Left lung (tissue), 14 donors: ENCODE results near the gene P4HTM. TPM values are rescaled to one million over a fixed set of nuclear protein-coding genes. Genes with fewer than 3 reads are reported as not detected.

ENCODE experiments used
- ATAC-seq: fragments of 200-7000 bp; cut with Tn5 transposase; one replicate; pipeline ENCODE4 v1.9.1; 2020; ENCODE audit warnings: moderate library complexity
- DNase-seq, 4 donors: peaks; one replicate each; pipeline ENCODE4 v3.0.0-alpha.2; 2013 to 2020
- H3K27ac ChIP-seq, 2 donors: fragments of 200-600 bp; sonication (generic) in 1 of 2; one replicate each; pipeline versions ENCODE4 v1.5.0 to v1.8.0; 2020 to 2021
- H3K27me3 ChIP-seq, 2 donors: fragments of 200-600 bp; sonication (generic) in 1 of 2; one replicate each; pipeline versions ENCODE4 v1.5.0 to v1.8.0; 2020 to 2021
- H3K36me3 ChIP-seq, 2 donors: fragments of 200-600 bp; sonication (generic) in 1 of 2; one replicate each; pipeline versions ENCODE4 v1.5.0 to v1.8.0; 2020 to 2021
- H3K4me1 ChIP-seq, 2 donors: fragments of 200-600 bp; one replicate each; pipeline ENCODE4 v1.8.0; 2021
- H3K4me3 ChIP-seq, 2 donors: fragments of 200-600 bp; sonication (generic) in 1 of 2; one replicate each; pipeline versions ENCODE4 v1.5.0 to v1.8.0; 2020 to 2021; ENCODE audit warnings: mild to moderate bottlenecking in 1 of 2
- H3K9me3 ChIP-seq, 2 donors: fragments of 200-600 bp; sonication (generic) in 1 of 2; one replicate each; pipeline versions ENCODE4 v1.5.0 to v1.8.0; 2020 to 2021
- CTCF ChIP-seq, 2 donors: fragments of 200-600 bp; sonication (generic) in 1 of 2; IDR thresholded peaks; one replicate each; pipeline versions ENCODE4 v1.5.0 to v1.8.0; 2021; ENCODE audit warnings: antibody characterized with exemption in 2 of 2
- intact Hi-C, 2 donors: fragments of 100-400 bp; cut with DNase I; formaldehyde crosslinking; loops; one replicate each; pipeline versions ENCODE4 v1.11.2 to v1.14.2; 2022
- long read RNA-seq, 12 donors: library from polyadenylated mRNA in 2 of 12; unstranded in 2 of 12; transcript quantifications; one replicate each; pipeline ENCODE4 v2.0.0 and lab custom pipeline, GENCODE V29; 2019 to 2026
- polyA plus RNA-seq, 6 donors: library from polyadenylated mRNA; unstranded; fragments of 120-200 nt; gene quantifications; one replicate each; pipeline ENCODE4 v1.2.1, GENCODE V29; 2013; ENCODE audit not compliant: insufficient read length in 6 of 6
- total RNA-seq, 2 donors: library from RNA; stranded (reverse); fragmentation: NEBNext Ultra II Directional; extraction: Animal tissue kit (Norgen Biotek cat#: 25700); gene quantifications; one replicate each; pipeline ENCODE4 v1.2.1, GENCODE V29; 2021
- donor health status: DM: no; HTN: yes; CAD: no.
- donor health status: DM: no; HTN: no; CAD: no.

The P4HTM gene
- total RNA-seq = 10 to 100 TPM; 40.2 to 41.8 TPM
- 10 to 100 TPM; 26.6 to 43.1 (median 36.2) TPM for polyA plus RNA-seq
- long read RNA-seq, donor 1, transcript P4HTM-202 (9 exons, 2,127 nt) = major isoform, 15 of 39 reads
- long read RNA-seq, donor 1, partial matches to known transcripts = 19 of 39 reads
- long read RNA-seq, donor 1, other reads (novel, unspliced or antisense) = 0 of 39 reads
- long read RNA-seq, donor 2, transcript P4HTM-202 (9 exons, 2,127 nt) = major isoform, 8 of 36 reads
- long read RNA-seq, donor 2, transcript P4HTM-212 (1 exons, 1,968 nt) = minor isoform, 5 of 36 reads
- long read RNA-seq, donor 2, partial matches to known transcripts = 23 of 36 reads
- long read RNA-seq, donor 2, other reads (novel, unspliced or antisense) = 0 of 36 reads
- long read RNA-seq, donor 3, transcript P4HTM-202 (9 exons, 2,127 nt) = major isoform, 5 of 7 reads
- long read RNA-seq, donor 3, partial matches to known transcripts = 0 of 7 reads
- long read RNA-seq, donor 3, other reads (novel, unspliced or antisense) = 0 of 7 reads
- long read RNA-seq, donor 4, transcript P4HTM-202 (9 exons, 2,127 nt) = major isoform, 51 of 68 reads
- long read RNA-seq, donor 4, partial matches to known transcripts = 11 of 68 reads
- long read RNA-seq, donor 4, other reads (novel, unspliced or antisense) = 5 of 68 reads
- long read RNA-seq, donor 5, transcript P4HTM-202 (9 exons, 2,127 nt) = major isoform, 16 of 24 reads
- long read RNA-seq, donor 5, partial matches to known transcripts = 6 of 24 reads
- long read RNA-seq, donor 5, other reads (novel, unspliced or antisense) = 0 of 24 reads
- long read RNA-seq, donor 6, transcript P4HTM-202 (9 exons, 2,127 nt) = major isoform, 7 of 12 reads
- long read RNA-seq, donor 6, partial matches to known transcripts = 0 of 12 reads
- long read RNA-seq, donor 6, other reads (novel, unspliced or antisense) = 0 of 12 reads
- long read RNA-seq, donor 7, transcript P4HTM-205 (8 exons, 2,796 nt) = major isoform, 7 of 13 reads
- long read RNA-seq, donor 7, transcript P4HTM-202 (9 exons, 2,127 nt) = minor isoform, 5 of 13 reads
- long read RNA-seq, donor 7, partial matches to known transcripts = 0 of 13 reads
- long read RNA-seq, donor 7, other reads (novel, unspliced or antisense) = 0 of 13 reads
- long read RNA-seq, donor 8, transcript P4HTM-212 (1 exons, 1,968 nt) = minor isoform, 5 of 19 reads
- long read RNA-seq, donor 8, transcript P4HTM-202 (9 exons, 2,127 nt) = major isoform, 12 of 19 reads
- long read RNA-seq, donor 8, partial matches to known transcripts = 0 of 19 reads
- long read RNA-seq, donor 8, other reads (novel, unspliced or antisense) = 0 of 19 reads
- long read RNA-seq, donor 9 = 0 reads
- long read RNA-seq, donor 10, transcript P4HTM-202 (9 exons, 2,127 nt) = major isoform, 71 of 87 reads
- long read RNA-seq, donor 10, partial matches to known transcripts = 6 of 87 reads
- long read RNA-seq, donor 10, other reads (novel, unspliced or antisense) = 7 of 87 reads
- long read RNA-seq, donor 11, transcript P4HTM-202 (9 exons, 2,127 nt) = major isoform, 17 of 19 reads
- long read RNA-seq, donor 11, partial matches to known transcripts = 0 of 19 reads
- long read RNA-seq, donor 11, other reads (novel, unspliced or antisense) = 0 of 19 reads
- long read RNA-seq, donor 12, transcript P4HTM-202 (9 exons, 2,127 nt) = major isoform, 17 of 18 reads
- long read RNA-seq, donor 12, partial matches to known transcripts = 0 of 18 reads
- long read RNA-seq, donor 12, other reads (novel, unspliced or antisense) = 0 of 18 reads

DNA sequence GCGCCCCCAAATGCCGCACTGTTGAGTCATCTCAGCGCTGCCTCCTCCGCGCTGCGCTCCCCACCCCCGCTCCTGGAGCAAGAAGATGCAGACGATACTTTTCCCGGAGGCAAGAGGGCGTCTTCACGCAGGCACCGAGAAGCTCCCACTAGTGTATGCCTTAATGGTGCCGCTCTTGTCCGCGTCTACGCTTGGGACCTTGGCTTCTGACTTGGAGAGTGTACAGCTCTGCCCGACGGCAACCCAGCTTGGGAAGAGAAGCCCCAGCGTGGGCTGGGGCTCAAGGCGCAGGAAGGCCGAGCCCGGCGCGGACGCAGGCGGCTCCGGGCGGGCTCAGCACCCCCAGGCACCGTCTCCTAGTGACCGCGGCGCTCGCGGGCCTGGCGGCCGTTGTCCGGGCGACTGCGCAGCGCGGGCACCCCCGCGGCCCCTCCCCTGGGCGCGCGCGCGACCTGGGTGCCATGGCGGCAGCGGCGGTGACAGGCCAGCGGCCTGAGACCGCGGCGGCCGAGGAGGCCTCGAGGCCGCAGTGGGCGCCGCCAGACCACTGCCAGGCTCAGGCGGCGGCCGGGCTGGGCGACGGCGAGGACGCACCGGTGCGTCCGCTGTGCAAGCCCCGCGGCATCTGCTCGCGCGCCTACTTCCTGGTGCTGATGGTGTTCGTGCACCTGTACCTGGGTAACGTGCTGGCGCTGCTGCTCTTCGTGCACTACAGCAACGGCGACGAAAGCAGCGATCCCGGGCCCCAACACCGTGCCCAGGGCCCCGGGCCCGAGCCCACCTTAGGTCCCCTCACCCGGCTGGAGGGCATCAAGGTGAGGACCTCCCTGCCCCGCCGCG lies at the start of gene P4HTM:
TSS of gene P4HTM (plus strand) at position 446 of the 840 bp plus-strand sequence. CDS start at position 462, 16 bp downstream.
- peaks cover 17 to 43% of the 10 kb centered on the region in 2 donors for H3K4me1 ChIP-seq
- H3K27ac ChIP-seq = peak within 1 kb of the TSS; percentile 91 to 92
- peak; percentile 86 to 93 (median 90) for DNase-seq
- H3K4me3 ChIP-seq = peak within 1 kb of the TSS; percentile 97
- peaks cover 0 to 23% of the 10 kb centered on the region in 2 donors for H3K36me3 ChIP-seq
- no peaks in the 10 kb centered on the region for H3K27me3 ChIP-seq
- H3K9me3 ChIP-seq = no peaks in the 10 kb centered on the region
- peak; percentile 90 for ATAC-seq
- peak in 1 of 2 donors; percentile 22 for TF ChIP-seq CTCF (IDR thresholded peaks at IDR 0.05)
- intact Hi-C loops = no loop called here

- H3K36me3 ChIP-seq = peaks cover 0 to 25% of the 10 kb centered on the region in 2 donors
- no peak for DNase-seq
- H3K4me3 ChIP-seq = no peak overlapping the region
- no peak for ATAC-seq
- H3K27ac ChIP-seq = no peak overlapping the region
- H3K27me3 ChIP-seq = no peaks in the 10 kb centered on the region
- no peak for TF ChIP-seq CTCF (IDR thresholded peaks at IDR 0.05)
- H3K4me1 ChIP-seq = peaks cover 0 to 11% of the 10 kb centered on the region in 2 donors
- no peaks in the 10 kb centered on the region for H3K9me3 ChIP-seq
- intact Hi-C loops = no loop called here
These were observed 44.6 kb upstream of the P4HTM start for GRCh38 chr3:48945432-48945831.

DNA sequence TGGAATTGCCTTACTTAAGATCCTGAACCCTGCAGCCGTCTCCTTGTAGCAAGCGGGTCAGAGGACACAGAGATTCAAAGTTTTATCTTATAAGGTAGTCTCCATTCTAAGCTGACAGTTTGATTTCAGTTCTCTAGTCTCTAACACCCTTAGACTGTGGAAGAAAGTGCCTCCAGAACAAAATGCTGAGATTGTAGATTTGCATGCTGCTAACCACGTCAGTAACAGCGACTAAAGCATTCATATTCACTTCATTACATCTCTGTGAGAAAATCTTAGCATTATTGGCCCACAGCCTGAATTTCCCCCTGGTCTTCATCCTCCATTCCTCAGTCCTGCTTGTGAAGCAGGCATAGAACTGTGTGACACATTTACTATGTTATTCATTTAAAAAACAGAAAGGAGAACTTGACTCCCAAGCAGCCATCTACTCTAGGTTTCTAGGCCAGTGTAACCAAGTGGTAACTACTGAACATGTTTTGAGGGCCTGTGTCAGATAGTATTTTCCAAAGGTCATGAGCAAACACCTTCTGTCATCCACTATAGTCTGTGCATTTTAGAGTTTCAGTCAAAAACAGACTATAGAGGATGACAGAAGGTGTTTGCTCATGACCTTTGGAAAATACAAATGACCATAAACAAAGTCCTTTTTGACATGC lies 44.0 kb upstream of the P4HTM start:
- Histone ChIP-seq H3K4me1 (peaks cover 0 to 13% of the 10 kb centered on the region in 2 donors), H3K36me3 (peaks cover 0 to 25% of the 10 kb centered on the region in 2 donors), H3K27ac (no peak overlapping the region), H3K9me3 (no peaks in the 10 kb centered on the region), H3K27me3 (no peaks in the 10 kb centered on the region), H3K4me3 (no peak overlapping the region)
- ATAC-seq (no peak), DNase-seq (peak in 1 of 4 donors; percentile 3)
- intact Hi-C loops = no loop called here
- no peak for TF ChIP-seq CTCF (IDR thresholded peaks at IDR 0.05)
